ENCODE results near the gene RPS17.
"Not testable (repeated sequence)": the region's sequence is repeated elsewhere in the genome, so short reads cannot be mapped to it uniquely, and the experiment has no call there.

Gene RPS17

DNA sequence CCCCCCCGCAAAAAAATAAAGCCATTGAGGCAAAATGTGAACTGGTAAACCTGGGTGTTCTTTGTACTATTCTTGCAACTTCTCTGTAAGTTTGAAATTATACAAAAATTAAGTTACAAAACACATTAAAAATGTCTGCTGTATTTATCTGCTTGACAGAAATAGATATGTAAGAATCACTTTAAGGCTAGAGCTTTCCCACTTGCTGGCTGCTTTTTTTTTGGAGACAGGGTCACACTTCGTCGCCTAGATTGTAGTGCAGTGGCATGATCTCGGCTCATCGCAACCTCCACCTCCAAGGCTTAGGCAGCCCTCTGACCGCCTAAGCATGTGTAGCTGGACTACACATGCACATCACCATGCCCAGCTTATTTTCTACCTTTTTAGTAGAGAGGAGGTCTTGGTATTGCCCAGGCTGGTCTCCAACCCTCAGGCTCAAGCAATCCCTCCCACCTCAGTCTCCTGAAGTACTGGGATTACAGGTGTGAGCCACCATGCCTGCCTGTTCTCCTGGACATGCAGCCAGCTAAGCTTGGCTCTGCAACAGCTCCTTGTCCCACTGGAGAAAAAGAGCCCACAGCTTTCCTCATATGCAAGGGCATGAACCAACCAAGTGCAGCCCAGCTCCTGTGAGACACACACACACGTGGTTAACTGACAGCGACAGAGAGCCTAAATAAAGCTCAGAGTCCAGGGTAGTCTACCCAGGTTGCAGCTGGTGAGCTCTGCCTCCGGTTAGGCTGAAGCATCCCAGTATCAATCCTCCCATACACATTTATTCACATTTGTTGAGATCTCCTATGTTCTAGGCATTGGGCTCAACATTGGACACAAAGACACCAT lies 4.5 kb downstream of the RPS17 start:
- Histone ChIP-seq H3K4me3 (ENCODE audit: low read length) (no peak overlapping the region), H3K4me1 (ENCODE audit: insufficient read depth, low read length) (peaks cover 14% of the 10 kb centered on the region), H3K9me3 (ENCODE audit: insufficient read depth, low read depth, low read length) (no peaks in the 10 kb centered on the region), H3K27me3 (ENCODE audit: insufficient read depth, low read length) (no peaks in the 10 kb centered on the region), H3K27ac (ENCODE audit: low read depth, low read length) (peak overlapping the region; percentile 60; the same call in 1 of the 2 replicates), H3K36me3 (ENCODE audit: insufficient read depth, low read length) (peaks cover 70% of the 10 kb centered on the region), H3K9ac (ENCODE audit: low read depth, low read length) (no peak overlapping the region)
- 95% methylated on average over 9 of the region's 9 CpGs for WGBS

DNA sequence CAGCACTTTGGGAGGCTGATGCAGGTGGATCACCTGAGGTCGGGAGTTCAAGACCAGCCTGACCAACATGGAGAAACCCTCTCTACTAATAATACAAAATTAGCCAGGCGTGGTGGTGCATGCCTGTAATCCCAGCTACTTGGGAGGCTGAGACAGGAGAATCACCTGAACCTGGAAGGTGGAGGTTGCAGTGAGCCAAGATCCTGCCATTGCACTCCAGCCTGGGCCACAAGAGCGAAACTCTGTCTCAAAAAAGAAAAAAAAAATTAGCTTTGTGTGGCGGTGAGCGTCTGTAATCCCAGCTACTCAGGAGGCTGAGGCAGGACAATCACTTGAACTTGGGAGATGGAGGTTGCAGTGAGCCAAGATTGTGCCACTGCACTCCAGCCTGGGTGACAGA lies 5.1 kb downstream of the RPS17 start:
- WGBS: 97% methylated on average over 5 of the region's 5 CpGs
- not testable (repeated sequence) for H3K9me3 ChIP-seq (ENCODE audit: insufficient read depth, low read depth, low read length); H3K27ac ChIP-seq (ENCODE audit: low read depth, low read length); H3K27me3 ChIP-seq (ENCODE audit: insufficient read depth, low read length); H3K4me3 ChIP-seq (ENCODE audit: low read length); H3K9ac ChIP-seq (ENCODE audit: low read depth, low read length)
- Histone ChIP-seq H3K4me1 (ENCODE audit: insufficient read depth, low read length) (peaks cover 14% of the 10 kb centered on the region), H3K36me3 (ENCODE audit: insufficient read depth, low read length) (peaks cover 70% of the 10 kb centered on the region)

DNA sequence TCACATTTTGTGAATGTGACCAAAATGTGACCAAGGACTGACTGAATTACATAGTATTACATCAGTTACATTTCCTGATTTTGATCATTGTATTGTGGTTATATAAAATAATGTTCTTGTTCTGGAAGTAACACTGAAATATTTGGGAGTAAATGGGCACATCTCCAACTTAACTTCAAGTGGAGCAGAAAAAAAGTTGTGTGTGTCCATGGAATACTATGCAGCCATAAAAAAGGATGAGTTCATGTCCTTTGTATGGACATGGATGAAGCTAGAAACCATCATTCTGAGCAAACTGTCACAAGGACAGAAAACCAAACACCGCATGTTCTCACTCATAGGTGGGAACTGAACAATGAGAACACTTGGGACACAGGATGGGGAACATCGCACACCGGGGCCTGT lies 5.8 kb downstream of the RPS17 start:
- peaks cover 65% of the 10 kb centered on the region for H3K36me3 ChIP-seq (ENCODE audit: insufficient read depth, low read length)
- not testable (repeated sequence) for H3K9me3 ChIP-seq (ENCODE audit: insufficient read depth, low read depth, low read length); H3K27me3 ChIP-seq (ENCODE audit: insufficient read depth, low read length); H3K9ac ChIP-seq (ENCODE audit: low read depth, low read length); H3K4me3 ChIP-seq (ENCODE audit: low read length); H3K27ac ChIP-seq (ENCODE audit: low read depth, low read length)
- WGBS: 96% methylated on average over 3 of the region's 3 CpGs
- peaks cover 14% of the 10 kb centered on the region for H3K4me1 ChIP-seq (ENCODE audit: insufficient read depth, low read length)

DNA sequence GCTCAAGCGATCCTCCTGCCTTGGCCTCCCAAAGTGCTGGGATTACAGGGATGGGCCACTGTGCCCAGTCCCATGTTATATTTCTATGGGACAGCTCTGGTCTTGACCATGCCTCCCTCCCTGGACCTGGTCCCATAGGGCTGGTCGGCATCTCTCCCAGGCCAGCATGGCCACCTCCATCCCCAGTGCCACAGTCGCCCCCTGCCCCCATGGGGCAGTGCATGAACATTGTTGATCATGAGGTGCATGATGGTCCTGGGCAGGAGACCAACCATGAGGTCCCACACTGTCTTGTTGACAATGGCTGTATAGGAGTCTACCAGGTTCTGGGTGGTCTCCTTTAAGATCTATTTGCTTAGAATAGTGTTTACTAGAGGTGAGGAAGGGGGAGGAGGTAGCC lies 6.5 kb downstream of the RPS17 start:
- H3K27me3 ChIP-seq (ENCODE audit: insufficient read depth, low read length): no peaks in the 10 kb centered on the region
- no peak overlapping the region for H3K4me3 ChIP-seq (ENCODE audit: low read length)
- no peak overlapping the region for H3K9ac ChIP-seq (ENCODE audit: low read depth, low read length)
- peaks cover 13% of the 10 kb centered on the region for H3K4me1 ChIP-seq (ENCODE audit: insufficient read depth, low read length)
- peaks cover 59% of the 10 kb centered on the region for H3K36me3 ChIP-seq (ENCODE audit: insufficient read depth, low read length)
- no peaks in the 10 kb centered on the region for H3K9me3 ChIP-seq (ENCODE audit: insufficient read depth, low read depth, low read length)
- H3K27ac ChIP-seq (ENCODE audit: low read depth, low read length): no peak overlapping the region
- WGBS: 94% methylated on average over 3 of the region's 3 CpGs

DNA sequence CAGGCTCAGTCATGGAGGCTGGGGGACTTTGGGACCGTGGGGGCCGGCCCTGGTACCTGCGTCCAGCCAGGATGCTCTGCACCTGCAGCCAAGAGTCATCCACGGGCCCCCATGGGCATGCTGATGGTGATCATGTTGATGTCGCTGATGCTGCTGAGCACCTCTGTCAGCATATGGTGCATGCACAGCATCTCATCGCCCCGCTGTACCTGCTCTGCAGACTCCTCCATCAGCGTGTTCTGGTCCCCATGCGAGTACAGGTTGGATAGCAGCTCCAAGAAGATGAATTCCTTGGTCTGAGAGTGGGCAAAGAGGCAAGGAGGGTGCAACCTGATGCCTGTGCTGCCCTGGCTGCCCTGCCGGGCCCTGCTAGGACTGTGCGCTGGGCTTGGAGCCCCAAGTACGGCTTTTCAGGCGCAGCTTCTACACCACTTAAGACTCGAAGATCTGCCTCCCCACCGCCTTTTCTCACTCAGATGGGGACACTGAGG lies 7.2 kb downstream of the RPS17 start:
- H3K27ac ChIP-seq (ENCODE audit: low read depth, low read length): no peak overlapping the region
- 94% methylated on average over 15 of the region's 15 CpGs for WGBS
- no peaks in the 10 kb centered on the region for H3K9me3 ChIP-seq (ENCODE audit: insufficient read depth, low read depth, low read length)
- H3K36me3 ChIP-seq (ENCODE audit: insufficient read depth, low read length): peaks cover 52% of the 10 kb centered on the region
- H3K27me3 ChIP-seq (ENCODE audit: insufficient read depth, low read length): no peaks in the 10 kb centered on the region
- no peak overlapping the region for H3K9ac ChIP-seq (ENCODE audit: low read depth, low read length)
- no peak overlapping the region for H3K4me3 ChIP-seq (ENCODE audit: low read length)
- H3K4me1 ChIP-seq (ENCODE audit: insufficient read depth, low read length): peaks cover 5% of the 10 kb centered on the region; the same call in 1 of the 2 replicates

DNA sequence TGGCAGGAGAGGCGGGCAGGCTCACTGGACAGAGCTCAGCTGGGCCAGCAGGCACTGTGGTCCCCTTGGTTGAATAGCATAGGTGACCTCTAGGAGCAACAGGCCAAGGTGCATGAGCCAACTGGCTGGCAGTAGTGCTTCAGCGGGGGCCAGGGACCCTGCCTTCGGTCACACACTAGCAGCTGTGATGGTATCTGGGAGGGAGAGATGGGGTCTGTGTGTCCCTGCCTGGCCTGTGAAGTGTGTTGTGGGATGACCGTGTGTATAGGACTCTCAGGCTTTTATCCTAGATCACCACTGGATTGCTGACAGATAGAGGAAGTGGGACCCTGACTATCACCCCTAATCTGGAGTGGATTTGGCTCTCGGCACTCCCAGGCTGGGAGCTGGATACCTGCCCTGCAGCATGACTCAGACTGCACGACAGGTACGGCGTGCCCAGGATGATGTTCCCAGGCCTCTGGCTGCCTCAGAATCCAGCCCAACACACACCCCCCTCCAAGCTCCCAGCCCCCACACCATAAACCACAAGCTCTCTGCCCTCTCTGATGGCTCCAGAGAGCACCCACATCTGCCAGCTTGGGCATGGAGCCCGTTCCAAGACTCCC lies 7.8 kb downstream of the RPS17 start:
- Histone ChIP-seq H3K36me3 (ENCODE audit: insufficient read depth, low read length) (peaks cover 46% of the 10 kb centered on the region), H3K27ac (ENCODE audit: low read depth, low read length) (no peak overlapping the region), H3K4me1 (ENCODE audit: insufficient read depth, low read length) (0 out of 2 replicates have a peak, but pooled peaks cover 3% of the 10 kb centered on the region), H3K27me3 (ENCODE audit: insufficient read depth, low read length) (no peaks in the 10 kb centered on the region), H3K9me3 (ENCODE audit: insufficient read depth, low read depth, low read length) (no peaks in the 10 kb centered on the region), H3K4me3 (ENCODE audit: low read length) (no peak overlapping the region), H3K9ac (ENCODE audit: low read depth, low read length) (no peak overlapping the region)
- 93% methylated on average over 9 of the region's 9 CpGs for WGBS

DNA sequence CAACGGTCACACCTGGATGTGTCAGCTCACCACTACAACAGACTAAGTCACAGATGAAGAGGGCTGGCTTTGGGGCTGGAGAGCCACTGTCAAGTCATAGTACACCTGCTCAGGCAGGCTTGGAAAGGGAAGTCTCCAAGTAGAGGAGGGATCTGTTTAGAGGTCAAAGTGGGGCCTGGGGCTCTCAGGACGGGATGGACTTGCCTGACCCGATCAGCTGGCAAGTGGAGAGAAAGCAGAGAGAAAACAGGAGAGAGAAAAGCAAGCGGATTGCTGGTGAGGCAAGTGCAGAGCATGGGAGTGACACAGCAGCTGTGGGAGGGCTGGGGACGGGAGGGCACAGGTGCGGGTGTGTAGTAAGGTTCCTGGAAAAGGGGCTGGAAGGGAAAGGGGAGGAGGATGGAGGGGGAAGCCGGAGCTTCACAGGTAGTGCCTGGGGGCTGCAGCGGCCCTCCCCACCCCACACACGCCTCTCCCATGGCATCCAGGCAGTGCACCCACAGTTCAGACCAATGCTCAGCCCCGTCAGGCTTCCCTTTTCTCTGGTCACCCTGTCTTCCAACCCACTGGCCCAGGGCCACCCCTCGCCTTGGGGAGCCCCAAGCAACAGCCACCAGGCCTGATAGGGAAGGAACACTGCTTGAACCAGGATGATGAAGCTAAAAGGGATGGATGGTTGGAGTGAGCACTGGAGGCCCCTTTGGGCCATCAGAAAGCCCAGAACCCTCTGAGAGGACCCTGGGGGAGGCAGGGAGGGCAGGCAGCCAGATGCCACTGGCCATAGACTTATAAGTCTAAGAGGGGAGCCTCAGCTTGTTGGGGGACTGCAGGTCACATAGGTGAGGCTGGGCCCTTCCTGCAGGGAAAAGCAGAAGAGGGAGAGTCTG lies 8.5 kb downstream of the RPS17 start:
- WGBS: 84% methylated on average over 10 of the region's 11 CpGs

DNA sequence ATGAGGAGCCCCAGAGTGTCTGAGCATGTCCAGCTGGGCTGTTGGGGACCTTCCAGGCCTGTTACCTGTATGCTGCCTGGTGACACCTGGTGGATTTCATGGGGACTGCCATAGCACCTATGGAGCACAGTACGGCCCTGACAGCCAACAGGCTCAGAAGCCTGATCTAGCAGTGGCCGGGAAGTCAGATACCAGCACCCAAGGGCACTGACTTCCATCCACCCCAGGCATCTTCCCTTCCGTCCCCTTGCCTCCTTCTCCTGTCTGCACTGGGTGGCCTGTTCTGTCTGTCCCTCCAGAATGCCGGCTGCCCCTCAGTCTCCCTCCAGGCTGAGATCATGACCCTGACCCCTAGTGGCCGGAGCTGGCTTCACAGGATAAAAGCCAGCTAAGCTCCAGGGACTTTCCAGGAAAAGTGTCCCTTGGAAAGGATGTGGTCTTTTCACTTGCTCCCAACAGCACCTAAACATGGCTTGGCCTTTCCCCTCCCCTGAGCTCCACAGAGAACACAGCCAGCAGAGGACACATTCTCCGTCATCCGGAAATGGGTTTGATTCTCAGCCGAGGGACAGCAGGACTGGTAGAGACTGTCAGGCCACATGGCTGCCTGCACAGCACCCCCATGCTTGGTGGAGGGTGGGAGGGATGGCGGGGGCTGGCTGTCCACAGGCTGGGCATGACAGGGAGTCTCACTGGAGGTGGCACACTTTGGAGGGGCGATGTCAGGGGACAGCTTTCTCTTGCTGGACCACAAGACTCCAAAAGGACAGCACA lies 9.5 kb downstream of the RPS17 start:
- no peaks in the 10 kb centered on the region for H3K9me3 ChIP-seq (ENCODE audit: insufficient read depth, low read depth, low read length)
- no peak overlapping the region for H3K27ac ChIP-seq (ENCODE audit: low read depth, low read length)
- no peak overlapping the region for H3K9ac ChIP-seq (ENCODE audit: low read depth, low read length)
- 0 out of 2 replicates have a peak, but pooled peaks cover 3% of the 10 kb centered on the region for H3K4me1 ChIP-seq (ENCODE audit: insufficient read depth, low read length)
- H3K27me3 ChIP-seq (ENCODE audit: insufficient read depth, low read length): no peaks in the 10 kb centered on the region
- 26% methylated on average over 10 of the region's 10 CpGs for WGBS
- peaks cover 29% of the 10 kb centered on the region for H3K36me3 ChIP-seq (ENCODE audit: insufficient read depth, low read length)
- H3K4me3 ChIP-seq (ENCODE audit: low read length): peak overlapping the region; percentile 36

More for the DNA sequence above, 8.5 kb downstream of the RPS17 start:
- Histone ChIP-seq H3K36me3 (ENCODE audit: insufficient read depth, low read length) (peaks cover 39% of the 10 kb centered on the region), H3K9ac (ENCODE audit: low read depth, low read length) (no peak overlapping the region), H3K4me3 (ENCODE audit: low read length) (no peak overlapping the region), H3K27ac (ENCODE audit: low read depth, low read length) (no peak overlapping the region), H3K4me1 (ENCODE audit: insufficient read depth, low read length) (0 out of 2 replicates have a peak, but pooled peaks cover 3% of the 10 kb centered on the region), H3K9me3 (ENCODE audit: insufficient read depth, low read depth, low read length) (no peaks in the 10 kb centered on the region), H3K27me3 (ENCODE audit: insufficient read depth, low read length) (no peaks in the 10 kb centered on the region)

DNA sequence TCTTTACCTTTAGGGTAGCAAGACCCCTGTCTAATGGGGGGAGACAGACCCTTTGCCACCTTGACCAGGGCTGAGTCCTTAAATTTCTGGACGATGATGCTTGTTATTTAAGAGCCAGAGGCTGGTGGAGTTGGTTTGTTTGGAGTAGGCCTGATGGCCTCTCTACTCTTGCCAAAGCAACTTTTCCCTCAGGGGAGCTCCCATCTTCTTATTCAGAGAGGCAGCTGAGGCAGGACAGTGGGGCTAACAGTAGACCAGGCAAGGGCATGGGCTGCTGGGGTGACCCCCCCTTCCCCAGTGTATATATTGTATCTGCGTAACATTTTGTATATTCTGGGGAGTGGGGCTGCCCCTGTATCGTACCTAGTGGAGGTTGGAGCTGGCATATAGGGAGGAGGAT lies 10.3 kb downstream of the RPS17 start:
- Histone ChIP-seq H3K4me1 (ENCODE audit: insufficient read depth, low read length) (0 out of 2 replicates have a peak, but pooled peaks cover 3% of the 10 kb centered on the region), H3K27me3 (ENCODE audit: insufficient read depth, low read length) (no peaks in the 10 kb centered on the region), H3K27ac (ENCODE audit: low read depth, low read length) (no peak overlapping the region), H3K9ac (ENCODE audit: low read depth, low read length) (no peak overlapping the region), H3K36me3 (ENCODE audit: insufficient read depth, low read length) (peaks cover 21% of the 10 kb centered on the region), H3K4me3 (ENCODE audit: low read length) (no peak overlapping the region), H3K9me3 (ENCODE audit: insufficient read depth, low read depth, low read length) (no peaks in the 10 kb centered on the region)
- 95% methylated on average over 3 of the region's 3 CpGs for WGBS

DNA sequence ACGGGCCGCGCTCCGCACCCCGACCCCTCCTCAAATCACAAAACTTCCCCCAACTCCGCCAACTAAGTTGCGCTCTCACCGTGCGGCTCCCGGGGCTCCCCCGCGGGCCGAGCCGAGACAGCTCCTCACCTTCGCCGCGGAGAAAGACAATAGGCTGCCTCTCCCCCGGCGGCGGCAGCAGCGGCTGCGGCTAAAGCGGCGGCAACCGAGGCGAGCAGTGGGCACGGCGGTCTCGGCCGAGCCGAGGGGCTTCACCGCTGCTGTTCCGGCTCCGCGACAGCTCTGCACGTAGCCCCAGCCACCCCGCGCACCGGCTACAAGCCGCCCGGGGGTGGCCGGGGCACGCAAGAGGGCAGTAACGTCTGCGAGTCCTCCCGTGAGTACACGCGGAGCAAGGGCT lies 26.7 kb downstream of the RPS17 start:
- no CpG with 5 or more reads among the region's 48 CpGs for whole genome bisulfite sequencing
- not testable (repeated sequence) for H3K27me3 ChIP-seq (ENCODE audit: insufficient read depth, low read length); H3K36me3 ChIP-seq (ENCODE audit: insufficient read depth, low read length); H3K4me1 ChIP-seq (ENCODE audit: insufficient read depth, low read length); H3K4me3 ChIP-seq (ENCODE audit: low read length); H3K9ac ChIP-seq (ENCODE audit: low read depth, low read length); H3K9me3 ChIP-seq (ENCODE audit: insufficient read depth, low read depth, low read length); H3K27ac ChIP-seq (ENCODE audit: low read depth, low read length)
